ENCODE results near the gene SFXN5.

DNA sequence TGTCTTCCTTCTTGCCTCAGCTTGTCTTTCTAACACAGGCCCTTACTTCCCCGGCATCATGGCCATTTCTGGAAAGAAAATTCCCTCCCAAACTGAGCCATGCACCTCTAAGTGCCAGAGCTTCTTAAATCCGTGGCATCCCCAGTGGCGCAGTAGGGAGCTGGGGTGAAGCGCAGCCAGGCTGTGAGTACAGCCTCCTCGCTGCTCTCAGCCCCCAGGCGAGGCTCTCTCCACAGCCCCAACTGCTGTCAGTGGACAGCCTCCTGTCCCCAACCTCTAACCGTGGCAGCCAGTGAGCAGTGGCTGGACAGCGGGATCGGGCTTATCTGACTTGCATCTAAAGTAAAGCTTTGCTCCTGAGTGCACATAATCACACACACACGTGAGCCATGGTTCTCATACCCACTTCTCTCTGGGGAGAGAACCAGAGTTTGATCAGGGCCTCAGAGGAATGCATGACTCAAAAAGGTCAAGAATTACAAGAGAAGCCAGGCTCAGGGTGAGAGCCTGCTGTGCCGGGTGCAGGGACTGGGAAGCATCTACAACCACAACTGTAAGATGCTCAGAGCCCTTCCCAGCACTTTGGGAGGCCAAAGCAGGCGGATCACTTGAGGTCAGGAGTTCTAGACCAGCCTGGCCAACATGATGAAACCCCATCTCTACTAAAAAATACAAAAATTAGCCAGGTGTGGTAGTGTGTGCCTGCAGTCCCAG is 50.7 kb downstream of the SFXN5 start:
- TF ChIP-seq, protein P1, sequence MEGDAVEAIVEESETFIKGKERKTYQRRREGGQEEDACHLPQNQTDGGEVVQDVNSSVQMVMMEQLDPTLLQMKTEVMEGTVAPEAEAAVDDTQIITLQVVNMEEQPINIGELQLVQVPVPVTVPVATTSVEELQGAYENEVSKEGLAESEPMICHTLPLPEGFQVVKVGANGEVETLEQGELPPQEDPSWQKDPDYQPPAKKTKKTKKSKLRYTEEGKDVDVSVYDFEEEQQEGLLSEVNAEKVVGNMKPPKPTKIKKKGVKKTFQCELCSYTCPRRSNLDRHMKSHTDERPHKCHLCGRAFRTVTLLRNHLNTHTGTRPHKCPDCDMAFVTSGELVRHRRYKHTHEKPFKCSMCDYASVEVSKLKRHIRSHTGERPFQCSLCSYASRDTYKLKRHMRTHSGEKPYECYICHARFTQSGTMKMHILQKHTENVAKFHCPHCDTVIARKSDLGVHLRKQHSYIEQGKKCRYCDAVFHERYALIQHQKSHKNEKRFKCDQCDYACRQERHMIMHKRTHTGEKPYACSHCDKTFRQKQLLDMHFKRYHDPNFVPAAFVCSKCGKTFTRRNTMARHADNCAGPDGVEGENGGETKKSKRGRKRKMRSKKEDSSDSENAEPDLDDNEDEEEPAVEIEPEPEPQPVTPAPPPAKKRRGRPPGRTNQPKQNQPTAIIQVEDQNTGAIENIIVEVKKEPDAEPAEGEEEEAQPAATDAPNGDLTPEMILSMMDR (IDR thresholded peaks at IDR 0.05): no peak
- TF ChIP-seq POLR2A (IDR thresholded peaks at IDR 0.05): no peak
